Renal cortical epithelial cell (primary cell): ENCODE measurements around the gene GIT2. TPM values are rescaled to one million over a fixed set of nuclear protein-coding genes. Genes with fewer than 3 reads are reported as not detected.
"Not testable (repeated sequence)": the region's sequence is repeated elsewhere in the genome, so short reads cannot be mapped to it uniquely, and the experiment has no call there.

Experiments
- DNase-seq: peaks from one replicate; pipeline ENCODE4 v3.0.0-alpha.2; 2011; ENCODE audit warnings: low read depth
- total RNA-seq: library from RNA; depleted of rRNA; stranded (reverse); fragments of >200 nt; gene quantifications from 2 replicates; pipeline ENCODE4 v1.2.3, GENCODE V29; 2014

GIT2 gene
- total RNA-seq, 1 donor from 2014 or later, result 51.5 TPM

- no peak for DNase-seq
These were observed 75.8 kb downstream of the GIT2 start for GRCh38 chr12:109920261-109920780.

- no peak for DNase-seq
These were observed 76.7 kb downstream of the GIT2 start for GRCh38 chr12:109919456-109919855.

DNA sequence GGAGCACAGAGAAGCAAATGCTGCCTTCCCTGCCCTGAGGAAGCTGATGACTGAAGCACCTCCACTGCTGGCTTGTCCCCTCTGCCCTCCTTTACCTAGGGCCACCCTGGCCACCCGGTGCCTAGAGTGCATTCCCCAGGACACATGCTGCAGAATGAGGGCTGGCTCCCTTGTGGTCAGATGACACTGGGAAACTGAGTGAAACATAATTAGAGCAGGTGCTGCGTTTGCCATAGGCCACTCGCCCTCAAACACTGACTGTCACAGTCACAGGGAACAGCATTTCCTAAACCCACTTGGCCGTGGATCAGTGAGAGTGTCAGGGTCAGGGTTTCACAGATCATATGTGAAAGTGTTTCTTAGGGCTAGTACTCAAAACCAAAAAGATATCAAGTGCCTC is 80.1 kb downstream of the GIT2 start:
- DNase-seq, result no peak

DNA sequence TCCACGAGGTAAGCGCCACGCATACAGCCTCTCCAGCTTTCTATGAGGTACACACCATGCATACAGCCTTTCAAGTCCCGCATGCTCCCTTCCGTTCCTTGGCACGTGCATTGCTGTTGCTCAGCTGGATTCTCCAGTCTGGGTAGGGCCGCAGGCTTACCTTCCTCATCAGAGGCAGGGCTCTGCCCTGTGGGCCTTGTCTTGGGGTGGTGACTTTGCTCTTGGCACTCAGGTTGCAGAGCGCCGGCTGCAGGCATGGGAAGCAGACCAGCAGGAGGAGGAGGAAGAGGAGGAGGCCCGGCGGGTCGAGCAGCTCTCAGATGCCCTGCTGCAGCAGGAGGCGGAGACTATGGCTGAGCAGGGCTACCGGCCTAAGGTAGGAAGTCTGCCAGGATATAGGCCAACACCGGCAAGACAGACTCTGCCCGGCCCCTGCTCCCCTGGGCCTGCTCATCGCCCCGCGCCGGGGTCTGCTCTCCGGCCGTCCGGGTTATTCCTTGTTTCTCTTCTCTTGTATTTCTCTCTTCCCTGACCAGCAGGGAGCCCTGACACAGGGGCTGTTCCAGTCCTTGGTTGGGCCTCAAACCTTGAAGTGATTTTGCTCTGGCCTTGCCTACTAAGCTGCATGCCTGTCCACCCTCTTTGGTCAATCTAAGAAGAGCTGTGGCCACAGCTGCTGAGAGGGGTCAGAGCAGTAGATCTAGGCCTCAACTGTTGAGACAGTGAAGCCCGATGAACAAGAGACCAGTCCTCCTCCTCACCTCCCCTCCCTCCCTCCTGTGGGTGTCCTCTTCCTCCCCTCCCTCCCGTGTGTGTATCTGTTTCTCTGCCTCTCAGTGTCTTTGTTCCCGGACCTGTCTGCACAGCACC is 80.8 kb downstream of the GIT2 start:
- DNase-seq, result no peak

- no peak for DNase-seq
These were observed 81.7 kb downstream of the GIT2 start for GRCh38 chr12:109914461-109914860.

DNA sequence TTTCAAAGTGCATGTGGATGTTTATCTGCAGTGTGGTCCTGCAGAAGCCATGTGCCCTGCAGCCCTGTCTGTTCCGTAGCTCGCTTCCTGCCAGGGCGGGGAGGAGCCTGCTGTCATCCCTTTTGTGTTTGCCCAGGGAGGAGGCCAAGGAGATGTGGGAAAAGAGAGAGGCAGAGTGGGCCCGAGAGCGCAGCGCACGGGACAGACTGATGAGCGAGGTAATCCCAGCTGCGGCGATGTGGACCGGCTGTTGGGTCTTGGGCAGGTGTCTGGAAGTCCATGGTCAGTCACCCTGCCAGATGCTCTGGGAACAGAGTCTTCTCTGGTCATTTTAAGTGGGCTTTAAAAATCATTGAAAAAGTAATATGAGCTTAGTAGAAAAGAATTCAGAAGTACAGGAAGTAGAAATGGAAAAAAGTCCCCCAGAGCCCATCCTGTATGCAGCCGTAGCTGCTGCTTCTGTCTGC is 83.3 kb downstream of the GIT2 start:
- no peak for DNase-seq

- DNase-seq, result no peak
These were observed 85.2 kb downstream of the GIT2 start for GRCh38 chr12:109910969-109911348.

DNA sequence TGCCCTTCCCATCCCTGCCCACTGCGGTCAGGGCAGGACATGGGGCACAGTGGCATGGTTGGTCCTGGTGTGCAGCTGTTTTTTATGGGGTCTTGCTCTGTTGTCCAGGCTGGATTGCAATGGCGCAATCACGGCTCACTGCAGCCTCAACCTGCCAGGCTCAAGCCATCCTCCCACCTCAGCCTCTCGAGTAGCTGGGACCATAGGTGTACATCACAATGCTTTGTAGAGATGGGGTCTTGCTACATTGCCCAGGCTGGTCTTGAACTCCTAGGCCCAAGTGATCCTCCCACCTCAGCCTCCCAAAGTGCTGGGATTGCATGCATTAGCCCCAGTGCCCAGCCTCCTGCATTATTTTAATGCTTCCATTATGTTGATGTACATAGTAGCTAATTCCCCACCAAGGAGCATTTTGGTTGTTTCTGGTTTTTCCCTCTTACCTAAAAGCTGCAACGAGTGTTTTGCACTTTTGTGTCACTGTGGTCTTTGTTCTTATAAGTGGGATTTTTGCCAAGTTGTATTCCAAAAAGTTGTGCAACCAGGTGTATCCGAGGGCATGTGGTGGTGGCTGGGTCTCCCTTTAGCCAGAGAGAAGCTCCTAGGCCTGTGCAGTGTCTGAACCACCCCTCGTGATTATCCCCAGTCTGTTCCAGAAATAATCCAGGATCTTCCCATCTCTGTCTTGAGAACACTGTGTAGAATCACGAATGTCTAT is 85.8 kb downstream of the GIT2 start:
- DNase-seq, result no peak

GRCh38 chr12:109905301-109905700 is 90.9 kb downstream of the GIT2 start:
- no peak for DNase-seq

GRCh38 chr12:109902891-109903418 is 93.2 kb downstream of the GIT2 start:
- no peak for DNase-seq

DNA sequence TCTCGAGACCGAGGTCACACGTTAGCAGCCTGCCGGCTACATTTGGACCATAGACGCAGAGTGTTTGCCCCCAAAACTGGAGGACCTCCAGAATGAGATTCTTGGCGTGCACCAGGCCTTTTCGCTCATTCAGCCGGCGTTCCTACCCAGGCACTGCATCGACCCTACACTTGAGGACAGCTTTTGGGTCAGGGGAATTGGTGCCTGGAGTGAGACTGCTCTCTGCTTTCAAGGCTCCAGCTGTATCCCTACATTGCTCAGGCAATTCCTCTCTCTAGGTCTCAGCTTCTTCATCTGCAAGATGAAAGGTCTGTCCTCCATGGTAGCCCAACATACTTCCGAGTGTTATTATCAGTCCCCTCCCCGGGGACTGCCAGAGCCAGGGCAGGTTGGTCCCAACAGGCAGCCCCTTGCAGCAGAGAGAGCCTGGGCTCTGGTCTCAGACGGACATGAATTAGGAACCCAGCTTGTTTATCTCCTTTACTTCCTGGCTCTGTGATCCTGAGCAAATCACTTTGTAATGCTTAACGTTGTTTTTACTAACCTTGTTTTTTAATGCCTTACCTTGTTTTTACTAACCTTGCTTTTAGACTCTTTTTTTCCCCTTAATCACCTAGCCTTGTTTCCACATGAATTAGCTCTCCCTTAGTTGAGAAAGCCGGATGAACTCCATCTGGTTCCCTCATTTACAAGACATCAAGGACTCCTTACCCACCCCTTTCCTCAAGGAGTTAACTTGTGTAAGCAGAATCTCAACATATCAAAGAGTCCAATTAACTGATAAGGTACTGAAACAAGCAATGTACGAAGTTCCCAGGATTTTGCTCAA is 95.2 kb downstream of the GIT2 start:
- DNase-seq, result peak; percentile 40

DNA sequence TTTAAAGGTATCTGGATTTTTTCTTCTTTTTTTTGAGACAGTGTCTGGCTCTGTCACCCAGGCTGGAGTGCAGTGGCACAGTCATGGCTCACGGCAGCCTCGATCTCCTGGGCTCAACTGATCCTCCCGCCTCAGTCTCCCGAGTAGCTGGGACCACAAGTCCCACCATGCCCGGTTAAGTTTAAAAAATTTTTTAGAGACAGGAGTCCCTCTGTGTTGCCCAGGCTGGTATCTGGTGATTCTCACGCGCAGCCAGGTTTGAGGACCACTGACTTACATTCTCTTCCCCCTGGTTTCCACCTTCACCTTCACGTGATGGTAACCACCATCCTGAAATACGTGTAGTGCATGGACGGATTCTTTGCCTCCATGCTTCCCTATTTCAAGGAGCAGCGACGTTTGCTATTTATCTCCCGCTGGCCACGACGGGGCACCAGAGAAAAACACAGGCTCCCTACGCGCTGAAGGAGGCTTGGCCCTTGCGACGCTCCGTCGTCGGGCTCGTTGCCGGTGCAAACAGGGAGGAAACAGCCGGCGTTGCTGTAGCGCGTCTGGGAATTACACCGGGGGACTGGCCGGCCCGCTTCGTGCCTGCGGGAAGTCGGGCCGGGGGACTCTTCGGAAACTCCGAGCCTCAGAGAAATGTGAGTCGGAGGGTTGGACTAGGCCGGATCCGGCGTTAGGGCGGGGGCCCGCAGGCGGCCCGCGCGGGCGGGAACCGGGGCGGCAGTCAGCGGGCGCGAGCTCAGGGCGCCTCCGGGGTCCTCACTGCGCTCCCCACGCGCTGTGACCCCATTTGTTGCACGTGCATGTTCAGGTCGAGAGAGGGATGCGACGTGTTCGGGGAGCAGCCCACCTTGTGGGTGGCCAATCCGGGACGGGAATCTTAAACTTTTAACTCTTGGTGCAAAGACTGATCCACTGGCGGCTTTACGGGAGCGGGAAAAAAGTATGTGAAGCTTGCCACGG is 96.1 kb downstream of the GIT2 start, which contains the start of gene TCHP:
TCHP (plus strand) TSS at position 492 of the 969 bp plus-strand sequence. CDS start 2,753 bp downstream, outside the sequence.
- DNase-seq, result peak; percentile 74

- not testable (repeated sequence) for DNase-seq
These were observed 96.8 kb downstream of the GIT2 start for GRCh38 chr12:109899345-109899744.

DNA sequence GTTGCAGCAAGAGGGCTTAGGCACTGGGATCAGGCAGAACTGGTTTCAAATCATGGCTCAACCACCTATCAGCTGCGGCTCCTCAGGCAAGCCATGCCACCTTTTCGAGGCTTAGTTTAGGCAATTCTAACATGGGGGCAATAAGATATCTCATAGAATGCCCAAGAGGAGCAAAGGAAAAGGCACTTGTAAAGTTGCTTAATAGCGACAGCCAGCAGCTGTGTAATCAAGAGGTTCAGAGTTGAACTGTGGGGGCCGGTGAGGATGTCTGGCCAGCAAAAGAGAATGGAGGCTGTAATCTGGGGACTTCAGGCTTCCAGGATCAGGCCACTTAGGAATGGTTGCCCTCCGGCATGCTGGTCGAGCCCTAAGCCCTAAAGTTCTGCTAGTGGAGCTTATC is 99.1 kb downstream of the GIT2 start:
- no peak for DNase-seq

GRCh38 chr12:109896188-109896587 is 100.0 kb downstream of the GIT2 start:
- no peak for DNase-seq

DNA sequence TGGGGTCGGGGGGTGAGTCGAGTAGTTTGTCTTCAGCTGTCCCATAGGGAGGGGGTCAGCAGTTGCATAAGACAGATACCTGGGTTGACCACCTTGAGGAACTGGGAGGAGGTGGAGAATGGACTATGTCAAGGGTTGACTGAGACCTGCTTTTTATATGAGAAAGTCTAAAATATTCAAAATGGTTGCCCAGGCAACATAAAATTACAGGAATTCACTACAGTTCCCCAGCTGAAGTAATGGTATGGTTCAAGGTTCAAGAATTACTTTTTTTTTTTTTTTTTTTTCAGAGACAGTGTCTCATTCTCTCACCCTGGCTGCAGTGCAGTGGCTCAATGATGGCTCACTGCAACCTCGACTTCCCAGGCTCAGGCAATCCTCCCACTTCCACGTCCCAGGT is 101.2 kb downstream of the GIT2 start:
- no peak for DNase-seq

DNA sequence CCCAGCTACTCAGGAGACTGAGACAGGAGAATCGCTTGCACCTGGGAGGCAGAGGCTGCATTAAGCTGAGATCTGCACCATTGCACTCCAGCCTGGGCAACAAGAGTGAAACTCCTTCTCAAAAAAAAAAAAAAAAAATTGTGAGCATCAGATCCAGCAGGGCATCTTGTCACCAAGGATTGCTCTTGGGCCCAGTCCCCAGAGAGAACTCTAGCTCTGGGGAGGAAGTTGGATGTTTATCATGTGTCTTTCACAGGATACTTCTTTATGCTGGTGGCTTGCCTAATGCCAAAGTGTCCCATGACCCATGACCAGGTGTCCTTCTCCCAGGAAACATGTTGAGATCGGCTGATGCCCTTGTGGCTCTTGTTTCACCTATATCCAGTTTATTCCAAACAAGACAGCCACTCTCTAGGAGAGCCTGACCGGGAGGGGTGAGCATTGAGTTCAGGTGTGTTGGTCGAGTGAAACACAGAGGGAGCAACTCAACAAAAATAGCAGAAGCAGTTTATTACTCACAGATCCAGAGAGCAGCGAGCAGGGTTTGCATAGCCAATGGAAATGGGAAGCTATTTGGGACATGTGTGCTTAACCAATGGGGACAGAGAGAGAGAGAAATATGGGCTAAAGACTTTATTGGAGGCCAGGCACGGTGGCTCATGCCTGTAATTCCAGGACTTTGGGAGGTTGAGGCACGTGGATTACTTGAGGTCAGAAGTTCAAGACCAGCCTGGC is 102.7 kb downstream of the GIT2 start:
- no peak for DNase-seq

DNA sequence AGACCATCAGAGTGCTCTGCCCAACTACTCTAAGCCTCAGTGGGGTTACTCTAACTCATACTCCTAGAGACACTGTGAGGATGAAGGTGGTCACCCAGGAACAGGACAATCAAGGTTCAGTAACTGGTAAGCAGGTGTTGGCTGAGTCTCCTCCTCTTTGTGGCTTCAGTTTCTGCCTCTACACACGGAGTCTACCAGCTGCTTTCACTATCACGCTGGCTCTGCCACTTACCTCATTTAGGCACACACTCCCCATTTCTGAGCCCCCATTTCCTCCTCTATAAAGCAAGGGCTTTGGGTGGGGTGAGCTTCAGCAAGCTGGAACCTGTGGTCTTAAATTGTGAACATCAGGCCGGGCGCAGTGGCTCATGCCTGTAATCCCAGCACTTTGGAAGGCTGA is 103.4 kb downstream of the GIT2 start:
- DNase-seq, result no peak

- no peak for DNase-seq
These were observed 103.9 kb downstream of the GIT2 start for GRCh38 chr12:109892165-109892715.
